Posterior vena cava (tissue), 2 donors: Measurements from ENCODE around the gene CT47C1. TPM values are rescaled to one million over a fixed set of nuclear protein-coding genes. Genes with fewer than 3 reads are reported as not detected.
"Not testable (repeated sequence)": the region's sequence is repeated elsewhere in the genome, so short reads cannot be mapped to it uniquely, and the experiment has no call there.

Experiments
- DNase-seq: peaks from one replicate; pipeline ENCODE4 v3.0.0-alpha.2; 2020; ENCODE audit warnings: low spot score
- intact Hi-C, 2 donors: fragments of 100-400 bp; cut with DNase I; formaldehyde crosslinking; loops; one replicate each; pipeline versions ENCODE4 v1.14.1 to v1.14.2; 2022 to 2023
- long read RNA-seq, 2 donors: library from polyadenylated mRNA; unstranded; transcript quantifications; one replicate each; pipeline ENCODE4 v2.0.0, GENCODE V29; 2020 to 2021
- total RNA-seq, 2 donors: library from RNA; stranded (reverse); fragmentation: NEBNext Ultra II Directional; extraction: Animal tissue kit (Norgen Biotek cat#: 25700); gene quantifications; one replicate each; pipeline ENCODE4 v1.2.1, GENCODE V29; 2021
- donor health status: DM: yes; HTN: yes; CAD: no.
- donor health status: DM: yes; HTN: yes; CAD: no.

CT47C1 gene
- not detected for total RNA-seq
- long read RNA-seq, donor 1, result 0 reads
- long read RNA-seq, donor 2, result 0 reads

DNA sequence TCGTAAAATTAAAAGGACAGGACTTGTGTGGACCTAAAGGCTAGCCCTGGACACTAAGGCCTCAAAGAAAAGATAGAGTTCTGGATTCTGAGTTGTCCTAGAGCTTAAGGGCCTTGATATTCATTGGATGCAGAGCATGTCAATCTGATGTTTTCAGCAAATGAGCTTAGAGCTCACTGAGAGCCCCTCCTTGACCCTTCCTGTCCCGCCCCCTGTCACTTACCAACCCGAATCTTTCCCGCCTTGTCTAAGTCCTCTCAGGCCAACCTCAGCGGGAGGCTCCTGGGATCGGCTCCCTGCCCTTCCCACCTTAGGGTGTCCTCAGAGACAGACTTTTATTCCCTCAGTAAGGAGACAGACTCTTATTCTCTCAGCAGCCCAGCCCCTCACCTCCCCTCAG lies at the start of gene CT47C1:
CT47C1 (plus strand) TSS at position 250 of the 400 bp plus-strand sequence. CDS start 233 bp downstream, outside the sequence.
- DNase-seq, result no peak
- intact Hi-C loops, result no loop called here

DNA sequence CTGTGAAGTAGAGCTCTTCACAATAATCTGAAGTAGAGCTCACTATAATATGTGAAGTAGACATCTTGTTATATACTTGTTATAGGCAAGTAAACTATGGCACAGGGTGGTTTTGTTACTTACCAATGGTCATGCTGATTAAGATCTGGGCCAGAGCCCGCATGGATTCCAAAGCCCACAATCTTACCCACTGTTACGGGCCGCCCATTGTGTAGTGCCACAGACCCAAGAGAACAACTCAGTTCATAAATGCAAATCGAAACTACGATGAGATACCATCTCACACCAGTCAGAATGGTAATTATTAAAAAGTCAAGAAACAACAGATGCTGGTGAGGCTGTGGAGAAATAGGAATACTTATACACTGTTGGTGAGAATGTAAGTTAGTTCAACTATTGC lies 46.9 kb upstream of the CT47C1 start:
- intact Hi-C loops, result no loop called here

DNA sequence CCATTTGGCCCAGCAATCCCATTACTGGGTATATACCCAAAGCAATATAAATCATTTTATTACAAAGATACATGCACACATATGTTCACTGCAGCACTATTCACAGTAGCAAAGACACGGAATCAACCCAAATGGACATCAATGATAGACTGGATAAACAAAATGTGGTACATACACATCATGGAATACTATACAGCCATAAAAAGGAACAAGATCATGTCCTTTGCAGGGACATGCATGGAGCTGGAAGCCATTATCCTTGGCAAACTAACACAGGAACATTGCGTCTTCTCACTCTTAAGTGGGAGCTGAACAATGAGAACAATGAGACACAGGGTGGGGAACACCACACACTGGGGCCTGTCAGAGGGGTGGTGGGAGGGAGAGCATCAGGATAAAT lies 46.4 kb upstream of the CT47C1 start:
- DNase-seq, result not testable (repeated sequence)

More for the DNA sequence above, 46.9 kb upstream of the CT47C1 start:
- DNase-seq, result no peak

DNA sequence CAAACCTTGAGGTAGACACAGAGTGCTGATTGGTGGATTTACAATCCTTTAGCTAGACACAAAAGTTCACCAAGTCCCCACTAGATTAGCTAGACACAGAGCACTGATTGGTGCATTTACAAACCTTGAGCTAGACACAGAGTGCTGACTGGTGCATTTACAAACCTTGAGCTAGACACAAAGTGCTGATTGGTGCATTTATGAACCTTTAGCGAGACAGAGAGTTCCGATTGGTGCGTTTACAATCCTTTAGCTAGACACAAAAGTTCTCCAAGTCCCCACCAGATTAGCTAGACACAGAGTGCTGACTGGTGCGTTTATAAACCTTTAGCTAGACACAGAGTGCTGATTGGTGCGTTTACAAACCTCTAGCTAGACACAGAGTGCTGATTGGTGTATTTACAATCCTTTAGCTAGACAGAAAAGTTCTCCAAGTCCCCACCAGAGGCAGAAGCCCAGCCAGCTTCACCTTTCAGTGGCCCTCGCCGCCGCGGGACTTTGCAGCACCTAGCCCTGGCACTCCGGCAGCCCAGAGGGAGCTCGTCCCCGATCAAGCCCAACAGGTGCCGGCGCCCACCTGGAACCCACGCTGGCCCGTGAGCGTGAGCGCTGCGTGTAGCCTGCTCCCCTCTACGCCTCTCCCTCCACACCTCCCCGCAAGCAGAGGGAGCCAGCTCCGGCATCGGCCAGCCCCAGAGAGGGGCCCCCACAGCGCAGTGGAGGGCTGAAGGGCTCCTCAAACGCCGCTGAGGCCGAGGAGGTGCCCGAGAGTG lies 44.6 kb upstream of the CT47C1 start:
- DNase-seq, intact Hi-C loops: not testable (repeated sequence)

More for the DNA sequence above, 46.4 kb upstream of the CT47C1 start:
- intact Hi-C loops, result not testable (repeated sequence)

DNA sequence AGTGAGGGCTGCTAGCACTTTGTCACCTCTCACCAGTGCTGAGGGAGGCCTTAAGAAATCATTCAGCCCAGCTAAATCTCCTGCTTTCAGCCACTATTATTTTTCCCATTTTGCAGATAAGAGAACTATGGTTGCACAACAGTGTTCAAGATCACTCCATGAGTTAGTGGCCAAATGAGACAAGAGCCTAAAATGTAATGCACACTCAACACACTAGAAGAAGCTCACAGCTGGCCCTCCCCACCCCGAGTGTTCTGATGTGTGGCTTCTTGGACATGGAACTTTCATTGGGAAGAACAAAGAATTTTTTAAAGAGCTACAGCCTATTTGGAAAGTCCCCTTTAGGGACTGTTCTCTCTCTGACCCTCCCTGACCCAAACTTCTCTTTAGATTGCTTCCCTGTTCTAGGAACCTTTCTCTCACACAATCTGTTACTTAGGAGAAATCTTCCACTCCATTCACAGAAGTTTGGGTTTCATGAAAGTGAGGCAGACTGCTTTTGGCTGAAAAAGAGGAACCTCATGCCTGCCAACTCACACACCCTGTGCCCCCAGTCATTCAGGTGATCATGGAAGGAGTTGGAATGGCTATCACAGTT lies 44.0 kb upstream of the CT47C1 start:
- DNase-seq, result no peak
- intact Hi-C loops, result no loop called here

DNA sequence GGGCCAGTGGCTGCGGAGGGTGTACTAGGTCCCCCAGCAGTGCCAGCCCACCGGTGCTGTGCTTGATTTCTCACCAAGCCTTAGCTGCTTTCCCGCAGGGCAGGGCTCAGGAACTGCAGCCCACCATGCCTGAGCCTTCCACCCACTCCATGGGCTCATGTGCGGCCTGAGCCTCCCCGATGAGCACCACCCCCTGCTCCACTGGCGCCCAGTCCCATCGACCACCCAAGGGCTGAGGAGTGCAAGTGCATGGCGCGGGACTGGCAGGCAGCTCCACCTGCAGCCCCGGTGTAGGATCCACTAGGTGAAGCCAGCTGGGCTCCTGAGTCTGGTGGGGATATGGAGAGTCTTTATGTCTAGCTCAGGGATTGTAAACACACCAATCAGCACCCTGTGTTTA lies 43.1 kb upstream of the CT47C1 start:
- intact Hi-C loops, DNase-seq: not testable (repeated sequence)

DNA sequence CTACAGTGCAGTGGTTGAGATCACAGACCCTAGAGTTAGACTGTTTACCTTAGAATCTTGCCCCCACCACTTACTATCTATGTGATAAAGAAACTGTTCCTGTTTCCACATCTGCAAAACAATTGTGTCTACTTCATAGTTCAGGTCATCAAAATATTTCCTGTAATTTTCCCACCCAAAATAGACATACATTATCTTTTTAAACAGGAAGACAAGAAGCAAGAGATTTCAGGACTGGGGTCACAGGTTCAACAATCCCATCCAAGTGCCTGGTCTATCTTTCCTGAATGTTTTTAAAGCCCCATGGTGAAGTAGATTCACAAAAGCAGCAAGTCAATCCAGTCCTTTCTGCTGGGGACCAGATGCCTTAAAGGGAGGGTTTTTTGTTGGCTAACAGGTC lies 41.8 kb upstream of the CT47C1 start:
- intact Hi-C loops, result no loop called here
- DNase-seq, result no peak

DNA sequence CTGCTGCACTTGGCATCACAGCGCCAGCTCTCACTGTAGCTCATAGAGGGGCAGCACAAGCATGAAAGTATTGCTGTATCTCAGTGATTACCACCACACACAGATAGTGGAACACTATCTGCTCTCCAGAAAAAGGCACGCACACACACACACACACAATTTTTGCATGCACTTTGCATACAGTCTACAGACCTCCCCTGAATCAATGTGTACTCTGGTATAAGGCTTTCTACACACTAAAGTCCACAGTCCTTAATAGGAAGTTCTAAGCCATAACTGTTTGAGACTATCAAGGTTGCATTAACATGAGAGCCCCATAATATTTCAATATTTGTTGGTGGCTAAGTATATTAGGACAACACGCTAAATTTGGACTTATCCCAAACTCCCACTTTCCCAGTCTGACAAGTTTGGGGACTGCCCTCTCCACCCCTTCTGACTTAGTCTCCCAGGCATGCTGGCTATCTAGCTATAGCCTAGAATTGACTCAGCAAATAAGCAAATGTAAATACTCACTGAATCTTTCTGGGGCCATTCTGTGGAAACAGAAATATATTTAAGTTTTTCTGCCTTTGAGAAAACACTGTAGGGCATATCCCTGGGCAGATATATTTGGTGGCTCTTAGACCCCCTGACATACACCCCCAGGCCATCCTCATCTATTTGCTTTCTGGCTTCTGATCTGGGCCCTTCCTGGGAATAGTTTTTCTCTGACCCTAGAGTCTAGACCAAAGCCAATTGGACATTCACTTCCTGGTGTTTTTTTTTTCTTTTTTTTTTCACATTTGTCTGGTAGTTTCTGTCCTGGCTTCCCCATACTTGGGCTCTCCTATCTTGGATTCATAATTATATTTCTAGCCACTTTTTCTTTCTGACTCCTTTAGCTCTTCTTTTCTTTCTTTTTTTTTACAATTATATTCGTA lies 36.4 kb upstream of the CT47C1 start:
- intact Hi-C loops, result no loop called here
- no peak for DNase-seq

DNA sequence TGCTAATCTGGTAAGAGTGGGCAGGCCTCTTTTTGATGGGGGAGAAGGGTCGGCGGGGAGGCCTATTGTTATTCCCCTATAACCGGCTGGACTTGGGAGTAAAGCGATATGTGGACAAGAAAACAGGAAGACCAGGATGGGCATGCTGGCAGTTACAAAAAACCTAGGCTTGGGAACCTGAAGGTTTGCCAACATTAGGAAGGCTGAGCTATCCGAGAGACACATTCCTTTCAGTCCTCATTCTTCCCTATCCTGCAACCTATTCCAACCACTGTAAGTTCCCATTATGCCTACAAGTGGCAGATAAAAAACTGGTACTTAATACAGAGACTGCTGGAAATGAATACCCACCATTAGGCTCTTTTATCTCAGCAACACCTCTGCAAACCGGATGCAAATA lies 32.4 kb upstream of the CT47C1 start:
- no peak for DNase-seq
- intact Hi-C loops, result no loop called here

DNA sequence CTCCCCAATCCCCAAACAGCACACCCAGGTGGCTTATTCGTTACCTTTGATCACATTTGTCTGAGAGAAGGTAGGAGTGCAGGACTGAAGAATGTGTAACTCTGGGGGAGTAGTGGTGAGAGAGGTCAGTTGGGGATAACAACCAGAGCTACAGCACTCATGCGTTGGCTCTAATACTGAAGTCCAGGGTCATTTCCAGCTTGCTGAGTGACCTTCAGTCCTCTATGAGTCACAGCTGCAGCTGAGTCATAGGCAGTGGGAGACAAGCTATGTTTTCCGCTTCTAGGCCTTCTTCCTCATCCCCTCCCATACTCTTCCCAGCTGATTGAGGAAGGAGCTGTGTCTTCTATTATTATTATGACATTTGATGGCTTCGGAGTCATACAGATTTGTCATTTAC lies 31.6 kb upstream of the CT47C1 start:
- DNase-seq, result no peak
- intact Hi-C loops, result no loop called here

DNA sequence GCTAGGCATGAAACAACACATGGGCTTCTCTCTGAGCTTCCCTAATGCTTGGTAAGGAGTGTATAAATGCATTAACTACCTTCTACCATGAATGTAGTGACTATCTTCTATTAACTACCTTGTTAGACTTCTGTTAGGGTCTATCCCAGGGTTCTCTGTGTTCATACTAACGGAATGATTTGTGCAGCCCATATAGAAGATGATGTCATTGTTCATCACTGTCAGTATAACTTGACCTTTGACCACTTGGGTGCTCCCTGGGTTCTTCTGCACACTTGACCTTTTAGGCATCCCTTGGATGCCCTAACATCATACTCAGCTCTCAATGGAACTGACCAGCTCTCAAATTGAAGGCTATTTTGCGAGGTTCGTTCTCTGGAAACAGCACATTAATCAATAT lies 30.8 kb upstream of the CT47C1 start:
- intact Hi-C loops, result no loop called here
- DNase-seq, result no peak

DNA sequence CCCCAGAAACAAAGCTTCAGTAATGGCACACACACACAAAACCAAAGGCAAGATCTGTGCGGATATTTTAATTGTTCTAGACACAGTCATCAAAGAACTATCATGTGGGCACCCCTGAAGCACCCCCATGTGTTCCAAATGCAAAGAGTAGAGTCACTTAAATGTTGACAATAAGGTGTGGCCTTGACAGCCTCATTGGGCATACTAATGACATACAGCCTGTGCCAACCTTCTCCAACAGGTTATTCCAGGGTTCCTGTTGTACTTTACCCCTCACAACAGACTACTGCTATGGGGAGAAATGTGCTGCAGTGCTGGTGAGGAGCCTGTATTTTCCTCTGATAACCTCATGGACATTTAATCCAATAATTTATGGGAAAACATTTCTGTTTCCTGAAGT lies 29.8 kb upstream of the CT47C1 start:
- no peak for DNase-seq
- intact Hi-C loops, result no loop called here

DNA sequence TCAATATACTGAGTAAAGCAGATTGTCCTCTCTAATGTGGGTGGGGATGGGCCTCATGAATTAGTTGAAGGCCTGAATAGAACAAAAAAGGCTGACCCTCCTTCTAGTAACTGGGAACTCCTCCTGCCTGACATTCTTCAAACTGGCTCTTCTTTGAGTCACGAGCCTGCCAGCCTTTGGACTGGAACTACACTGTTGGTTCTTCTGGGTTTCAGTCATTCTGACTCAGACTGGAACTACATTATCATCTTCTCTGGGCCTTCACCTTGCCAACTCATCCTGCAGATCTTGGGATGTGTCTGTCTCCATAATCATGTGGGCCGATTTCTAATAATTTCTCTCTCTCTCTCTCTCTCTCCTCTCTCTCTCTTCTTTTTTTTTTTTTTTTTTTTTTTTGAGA lies 26.9 kb upstream of the CT47C1 start:
- DNase-seq, result no peak
- intact Hi-C loops, result no loop called here

DNA sequence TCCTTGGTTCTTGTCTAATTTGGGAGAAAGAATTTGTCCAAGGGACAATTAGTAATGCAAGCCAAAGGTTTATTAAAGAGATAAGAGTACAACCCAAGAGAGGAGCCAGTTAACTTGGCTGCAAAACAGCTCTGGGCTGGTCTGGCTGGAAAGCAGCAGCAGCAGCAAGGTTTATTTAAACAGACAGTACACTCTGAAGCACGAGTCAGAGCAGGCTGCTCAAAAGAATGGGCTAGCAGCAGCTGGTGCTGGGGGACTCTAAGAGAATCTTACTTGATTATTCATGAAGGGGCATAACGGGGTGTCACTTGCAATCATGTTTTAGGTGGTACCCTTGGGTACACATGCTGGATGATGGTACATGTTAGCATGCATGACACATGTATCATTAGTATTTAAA lies 17.1 kb upstream of the CT47C1 start:
- DNase-seq, result no peak
- intact Hi-C loops, result loop anchor here in 1 of 2 donors (2.0 kb wide), 1 partner anchor 23 kb away; no protein-coding TSS in a partner anchor

DNA sequence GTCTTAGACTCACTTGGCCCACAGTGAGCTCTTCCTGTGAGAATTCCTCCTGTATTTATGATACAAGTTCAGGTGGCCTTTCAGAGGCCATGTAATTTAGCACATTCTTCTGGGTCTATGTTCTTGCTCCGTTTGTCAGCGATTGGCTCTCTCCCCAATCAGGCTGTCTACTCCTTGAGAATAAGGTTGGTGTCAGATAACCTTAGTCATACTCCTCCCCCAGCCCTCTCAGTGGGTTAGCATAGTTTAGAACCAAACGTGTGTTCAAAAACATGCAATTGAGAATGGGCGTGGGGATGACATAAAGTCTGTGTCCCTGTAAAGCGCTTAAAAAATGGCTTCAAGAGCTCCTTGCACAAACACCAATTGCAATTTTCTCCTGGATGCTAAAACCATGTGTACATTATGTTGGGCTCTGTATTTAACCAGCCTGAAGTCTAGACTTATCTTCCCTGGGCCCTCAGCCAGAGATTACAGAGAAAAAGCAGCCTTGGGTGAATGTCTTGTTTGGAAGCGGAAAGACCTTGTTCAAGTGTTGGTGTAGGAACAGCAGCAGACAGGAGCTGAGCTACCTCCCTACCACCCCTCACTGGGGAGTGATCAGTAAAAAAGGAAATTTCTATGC lies 9.9 kb upstream of the CT47C1 start:
- intact Hi-C loops, result no loop called here
- DNase-seq, result no peak

DNA sequence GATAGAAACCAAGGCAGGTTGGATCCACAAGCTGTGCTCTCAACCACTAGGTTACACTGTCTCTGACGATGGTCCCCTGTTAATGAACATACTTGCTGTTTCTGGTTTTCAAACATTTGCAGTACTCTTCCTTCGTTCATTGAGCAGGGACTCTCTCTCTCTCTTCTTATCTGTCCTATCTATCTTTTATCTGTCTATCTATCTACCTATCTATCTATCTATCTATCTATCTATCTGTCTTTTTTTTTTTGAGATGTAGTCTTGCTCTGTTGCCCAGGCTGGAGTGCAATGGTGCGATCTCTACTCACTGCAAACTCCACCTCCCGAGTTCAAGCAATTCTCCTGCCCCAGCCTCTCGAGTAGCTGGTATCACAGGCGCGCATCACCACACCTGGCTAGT lies 9.4 kb upstream of the CT47C1 start:
- no peak for DNase-seq
- intact Hi-C loops, result no loop called here

DNA sequence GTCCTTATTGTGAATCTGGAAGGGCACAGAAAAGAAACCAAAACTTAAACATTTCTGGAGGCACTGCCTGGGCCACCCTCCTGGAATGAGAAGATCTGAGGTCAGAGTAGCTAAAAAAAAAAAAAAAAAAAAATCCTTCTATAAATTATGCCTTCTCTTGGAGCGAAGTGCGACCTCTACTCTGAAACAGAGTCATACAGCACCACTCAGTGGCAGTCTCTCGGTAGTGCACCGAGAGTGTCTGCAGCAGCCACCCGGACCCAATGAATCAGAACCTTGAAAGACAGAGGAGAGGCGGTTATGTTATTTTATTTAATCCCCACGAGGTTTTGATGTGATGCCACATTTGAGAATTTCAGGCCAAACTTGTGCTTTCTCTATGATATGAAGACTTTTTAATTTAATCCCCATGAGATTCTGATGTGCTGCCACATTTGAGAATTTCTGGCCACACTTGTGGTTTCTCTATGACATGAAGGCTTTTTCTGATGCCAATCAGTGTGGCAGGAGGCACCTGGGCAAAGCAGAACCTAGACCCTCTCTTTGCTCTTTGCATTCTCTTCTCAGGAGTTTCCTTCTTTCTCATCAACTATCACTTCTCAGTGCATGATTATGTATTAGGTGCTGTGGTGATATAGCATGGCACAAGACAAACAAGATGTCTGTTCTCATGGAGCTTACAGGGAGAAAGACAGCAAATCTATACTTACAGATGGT lies 5.6 kb upstream of the CT47C1 start:
- intact Hi-C loops, result loop anchor here in 1 of 2 donors (5.0 kb wide), 1 partner anchor 220 kb away; no protein-coding TSS in a partner anchor
- DNase-seq, result no peak

DNA sequence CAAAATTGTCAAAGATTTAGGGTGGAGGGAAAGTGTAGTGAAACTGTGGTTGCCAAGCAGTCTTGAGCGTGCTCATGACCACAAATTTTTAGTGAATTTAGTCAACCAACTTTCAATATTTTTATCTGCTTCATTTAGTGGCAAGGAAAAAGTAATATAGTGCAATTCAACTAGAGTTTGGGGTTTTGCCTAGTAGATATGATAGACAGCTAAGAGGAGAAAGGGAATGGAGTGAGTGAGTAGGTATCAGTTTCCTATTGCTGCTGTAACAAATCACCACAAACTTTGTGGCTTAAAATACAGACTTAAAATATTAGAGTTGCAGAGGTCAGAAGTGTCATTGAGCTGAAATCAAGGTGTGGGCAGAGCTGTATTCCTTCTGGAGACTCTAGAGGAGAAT lies 3.7 kb upstream of the CT47C1 start:
- no peak for DNase-seq

DNA sequence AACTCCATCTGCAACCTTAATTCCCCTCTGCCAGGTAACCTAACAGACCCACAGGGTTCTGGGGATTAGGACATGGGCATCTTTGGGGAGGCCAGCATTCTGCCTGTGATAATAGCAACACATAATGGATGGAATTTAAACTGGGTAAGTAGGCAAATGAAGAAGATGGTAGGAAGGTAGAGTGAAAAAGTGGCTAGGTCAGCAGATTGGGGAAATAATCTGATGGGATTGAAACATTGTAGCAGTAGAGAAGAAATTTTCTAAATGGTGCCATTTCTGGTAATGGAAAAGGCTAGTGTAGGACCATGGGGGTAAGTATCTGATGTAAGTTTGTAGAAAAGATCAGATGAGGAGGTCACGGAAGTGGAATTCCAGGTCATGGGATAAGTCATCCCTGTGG lies 3.0 kb upstream of the CT47C1 start:
- intact Hi-C loops, result loop anchor here in 1 of 2 donors (5.0 kb wide), 1 partner anchor 222 kb away; no protein-coding TSS in a partner anchor
- DNase-seq, result no peak

More for the DNA sequence above, 3.7 kb upstream of the CT47C1 start:
- intact Hi-C loops, result loop anchor here in 1 of 2 donors (5.0 kb wide), 1 partner anchor 222 kb away; no protein-coding TSS in a partner anchor
